ENCODE measurements around the gene AUTS2.
"Not testable (repeated sequence)": the region's sequence is repeated elsewhere in the genome, so short reads cannot be mapped to it uniquely, and the experiment has no call there.

The AUTS2 gene

DNA sequence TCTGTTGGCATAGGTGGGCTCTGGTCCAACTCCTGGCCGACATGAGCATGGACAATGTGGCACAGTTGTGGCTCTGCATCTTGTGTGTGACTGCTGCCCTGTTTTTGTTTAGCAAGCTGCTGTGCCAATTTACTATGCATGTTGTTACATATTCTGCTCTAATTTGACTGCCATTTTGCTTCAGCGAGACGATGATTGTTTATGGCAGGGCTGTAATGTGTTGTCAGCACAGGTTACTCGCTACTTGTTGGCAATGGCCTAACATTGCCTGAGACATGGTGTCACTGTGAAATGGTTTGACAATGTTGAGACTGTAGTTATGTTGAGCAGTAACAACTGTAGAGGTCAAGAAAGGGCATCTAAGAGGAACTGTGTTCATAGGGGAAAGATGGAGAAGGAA is 659.6 kb downstream of the AUTS2 start:
- no peak for DNase-seq (ENCODE audit: low read depth)

DNA sequence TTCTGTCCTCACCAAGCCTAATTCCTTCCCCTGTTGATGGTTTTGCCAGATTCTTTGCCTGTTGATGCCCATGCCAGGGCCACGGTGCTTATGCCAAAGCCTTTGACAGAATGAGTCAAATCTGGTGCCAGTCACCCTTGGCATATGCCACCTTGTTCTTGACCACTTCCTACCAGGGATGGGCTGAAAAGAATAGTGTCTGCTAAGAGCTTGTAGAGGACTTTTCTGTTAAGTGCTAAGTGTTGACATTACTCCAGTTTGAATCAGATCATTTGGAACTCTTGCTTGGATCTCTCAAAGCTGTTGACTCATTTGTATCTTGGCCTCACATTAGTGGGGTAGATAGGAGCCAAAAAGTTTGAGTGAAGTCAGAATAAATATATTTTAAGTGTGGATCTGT is 661.2 kb downstream of the AUTS2 start:
- no peak for DNase-seq (ENCODE audit: low read depth)

DNA sequence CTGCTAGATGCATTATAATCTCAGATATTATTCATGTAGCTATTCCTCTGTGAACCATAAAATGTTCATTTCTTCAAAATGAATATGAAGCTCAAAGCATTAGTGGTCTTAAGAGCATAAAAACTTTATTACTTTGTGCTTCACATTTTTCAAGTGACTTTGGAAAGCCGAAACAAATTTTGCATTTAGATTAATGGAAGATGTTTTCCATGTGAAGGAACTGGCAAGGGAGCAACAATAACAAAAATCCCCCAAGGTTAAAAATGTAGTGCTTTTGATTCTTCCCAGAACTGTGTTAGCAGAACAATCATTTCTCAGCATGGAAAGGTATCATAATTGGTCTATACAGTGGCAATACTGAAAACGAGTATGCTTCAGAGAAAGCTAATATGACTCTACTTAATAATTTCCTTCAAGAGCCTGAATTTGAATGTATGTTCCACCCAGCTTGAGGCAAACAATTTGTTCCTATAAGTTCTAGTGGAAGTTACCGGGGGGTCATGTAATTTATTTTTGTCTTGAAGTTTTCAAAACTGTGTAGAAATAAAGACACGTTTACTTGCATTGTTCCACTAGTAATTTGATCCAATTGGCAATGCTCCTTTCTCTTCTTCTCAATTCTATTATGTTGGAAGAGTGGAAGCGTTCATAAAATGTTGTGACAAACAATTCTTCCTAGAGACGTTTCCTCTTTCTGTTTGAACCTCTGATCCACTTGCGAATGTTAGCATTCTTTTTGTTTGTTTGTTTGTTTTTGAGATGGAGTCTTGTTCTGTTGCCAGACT is 665.4 kb downstream of the AUTS2 start:
- no peak for DNase-seq (ENCODE audit: low read depth)

DNA sequence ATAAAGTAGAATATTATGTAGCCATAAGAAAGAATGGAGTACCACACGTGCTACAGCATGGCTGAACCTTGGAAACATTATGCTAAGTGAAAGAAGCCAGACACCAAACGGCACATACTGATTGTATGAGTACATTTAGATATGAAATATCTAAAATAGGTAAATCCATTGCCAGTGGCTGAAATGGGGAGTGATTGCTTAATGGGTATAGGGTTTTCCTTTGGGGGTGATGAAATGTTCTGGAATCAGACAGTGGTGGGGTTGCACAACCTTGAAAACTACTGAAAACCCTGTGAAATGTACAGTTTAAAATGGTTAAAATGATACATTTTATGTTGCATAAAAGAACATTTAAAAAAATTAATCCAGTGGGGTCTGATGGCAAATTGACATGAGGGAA is 667.9 kb downstream of the AUTS2 start:
- DNase-seq (ENCODE audit: low read depth), result no peak

DNA sequence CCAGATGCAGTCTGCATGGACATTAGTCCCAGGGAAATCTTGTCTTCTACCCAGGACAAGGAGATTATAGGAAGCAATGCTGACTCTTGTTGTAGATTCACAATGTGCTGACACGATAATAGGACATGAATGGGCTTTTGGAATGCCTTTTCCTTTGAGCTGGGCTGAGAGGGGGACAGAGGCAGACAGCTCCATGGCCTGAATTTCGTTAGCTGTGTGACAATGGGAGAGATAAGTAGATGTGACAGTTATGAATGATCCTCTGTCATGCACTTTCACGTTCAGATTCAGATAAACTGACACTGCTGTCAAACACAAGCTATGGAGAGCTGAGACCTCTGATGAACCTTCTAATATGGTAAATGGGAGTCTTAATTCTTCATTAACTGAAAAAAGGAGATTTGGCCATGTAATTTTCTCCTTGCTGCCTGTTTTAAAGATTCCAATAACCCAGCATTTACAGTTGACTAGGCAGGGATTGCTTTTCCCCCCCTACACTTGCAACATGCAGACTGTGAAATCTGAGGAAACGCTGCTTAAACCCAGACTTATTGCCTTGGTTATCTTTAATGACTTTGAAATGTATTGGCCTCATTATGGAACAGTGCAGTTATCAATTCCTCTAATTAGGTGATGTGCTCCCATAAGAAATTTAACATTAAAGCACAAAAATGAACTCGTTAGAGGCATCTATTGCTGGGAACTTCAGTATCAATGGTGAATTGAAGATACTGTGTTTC is 669.3 kb downstream of the AUTS2 start:
- no peak for DNase-seq (ENCODE audit: low read depth)

DNA sequence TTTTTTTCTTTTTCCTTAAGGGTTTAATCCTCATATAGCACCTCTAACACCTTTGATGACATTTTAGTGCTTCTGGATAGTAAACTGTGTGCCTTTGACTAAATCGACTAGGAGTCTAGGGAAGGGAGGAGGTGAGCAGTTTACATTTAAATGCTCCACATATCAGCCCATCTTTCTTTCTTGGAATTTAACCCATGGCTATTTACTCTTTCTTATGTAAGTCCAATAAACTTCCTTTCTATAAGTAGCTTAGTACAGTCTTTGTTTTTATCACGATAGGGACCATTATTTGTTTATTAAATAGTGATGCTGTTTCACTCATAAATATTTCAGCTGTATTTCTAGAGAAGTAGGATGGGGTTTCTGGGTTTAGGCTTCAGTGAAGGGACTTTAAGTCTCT is 669.9 kb downstream of the AUTS2 start:
- no peak for DNase-seq (ENCODE audit: low read depth)

DNA sequence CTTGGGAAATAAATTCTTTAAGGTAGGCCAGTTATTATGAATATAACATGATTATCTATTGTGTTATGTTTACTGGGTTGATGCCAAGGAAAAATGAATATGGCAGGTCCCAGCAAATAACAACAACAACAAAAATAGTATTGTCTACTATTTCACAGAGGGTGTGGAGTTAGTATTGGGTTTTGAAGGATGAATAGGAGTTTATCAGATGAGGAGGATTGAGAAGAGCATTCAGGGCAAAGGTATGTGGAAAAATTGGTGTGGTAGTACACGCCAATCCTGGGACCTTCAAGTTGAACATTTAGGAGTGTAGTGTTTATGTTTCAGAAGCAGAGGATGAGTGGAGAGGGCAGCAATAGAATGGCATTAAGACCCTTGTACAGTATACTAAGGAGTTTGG is 671.9 kb downstream of the AUTS2 start:
- no peak for DNase-seq (ENCODE audit: low read depth)

DNA sequence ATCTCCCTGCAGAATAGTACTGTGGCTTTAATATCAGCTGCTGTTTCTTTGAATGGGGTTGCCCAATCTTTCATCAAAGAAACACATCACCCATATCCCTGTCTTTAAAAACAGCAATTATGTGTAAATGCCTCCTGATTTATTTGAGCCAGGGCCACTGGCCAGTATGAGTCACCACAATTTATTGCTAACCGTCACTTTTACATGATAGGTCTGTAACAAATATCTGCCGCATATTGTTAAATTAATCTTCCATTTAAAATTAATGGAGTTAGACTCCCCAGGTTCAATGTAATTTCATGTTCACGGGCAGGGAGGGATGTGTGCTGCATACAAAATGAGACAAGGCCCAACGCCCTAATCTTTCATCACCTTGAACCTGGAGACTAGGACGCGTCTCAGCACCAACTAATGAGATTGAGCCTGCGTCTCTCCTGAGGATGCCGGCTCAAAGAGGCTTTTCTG is 673.4 kb downstream of the AUTS2 start:
- no peak for DNase-seq (ENCODE audit: low read depth)

DNA sequence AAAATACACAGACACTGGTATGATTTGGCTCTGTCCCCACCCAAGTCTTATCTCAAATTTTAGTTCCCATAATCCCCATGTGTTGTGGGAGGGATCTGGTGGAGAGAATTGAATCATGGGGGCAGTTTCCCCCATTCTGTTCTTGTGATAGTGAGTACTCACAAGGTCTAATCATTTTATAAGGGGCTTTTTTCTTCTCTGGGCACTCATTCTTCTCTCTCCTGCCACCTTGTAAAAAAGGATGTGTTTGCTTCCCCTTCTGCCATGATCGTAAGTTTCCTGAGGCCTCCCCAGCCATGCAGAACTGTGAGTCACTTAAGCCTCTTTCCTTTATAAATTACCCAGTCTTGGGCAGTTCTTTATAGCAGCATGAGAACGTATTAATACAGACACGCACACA is 677.3 kb downstream of the AUTS2 start:
- DNase-seq (ENCODE audit: low read depth), result not testable (repeated sequence)

DNA sequence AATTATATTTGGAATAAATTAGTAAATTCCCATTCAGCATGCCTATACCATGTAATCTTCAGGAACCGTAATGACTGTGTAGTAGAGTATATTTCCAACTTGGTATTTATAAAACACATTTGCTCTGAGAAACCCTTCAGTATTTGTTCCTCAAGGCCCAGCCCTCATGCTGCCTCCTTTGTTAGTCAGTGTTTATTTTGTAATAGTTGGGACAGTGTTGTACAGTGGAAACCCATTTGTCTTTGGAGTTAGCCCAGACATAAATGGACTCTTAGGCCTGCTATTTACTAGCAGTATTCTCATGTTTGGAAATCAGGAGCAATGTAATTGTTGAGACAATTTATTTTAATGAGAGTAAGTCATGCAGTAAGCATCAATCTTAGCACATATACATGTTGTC is 686.9 kb downstream of the AUTS2 start:
- no peak for DNase-seq (ENCODE audit: low read depth)

DNA sequence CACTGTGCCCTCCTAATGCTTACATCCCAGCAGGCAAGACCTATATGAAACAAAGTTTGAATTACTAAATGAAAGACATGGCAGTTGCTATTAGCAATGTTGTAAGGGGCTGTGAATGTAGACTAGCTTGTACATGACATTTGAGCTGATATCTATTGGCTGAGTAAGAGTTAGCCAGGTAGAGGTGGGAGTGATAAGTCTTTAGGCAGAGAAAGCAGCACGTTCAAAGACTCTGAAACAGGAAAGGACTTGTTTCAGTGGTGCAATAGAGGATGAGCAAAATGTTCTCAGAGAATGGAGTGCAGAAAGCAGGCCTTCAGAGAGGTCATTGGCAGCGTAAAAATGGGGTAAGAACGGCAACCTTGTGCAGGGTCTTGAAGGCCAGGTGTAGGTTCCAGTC is 687.6 kb downstream of the AUTS2 start:
- DNase-seq (ENCODE audit: low read depth), result no peak

DNA sequence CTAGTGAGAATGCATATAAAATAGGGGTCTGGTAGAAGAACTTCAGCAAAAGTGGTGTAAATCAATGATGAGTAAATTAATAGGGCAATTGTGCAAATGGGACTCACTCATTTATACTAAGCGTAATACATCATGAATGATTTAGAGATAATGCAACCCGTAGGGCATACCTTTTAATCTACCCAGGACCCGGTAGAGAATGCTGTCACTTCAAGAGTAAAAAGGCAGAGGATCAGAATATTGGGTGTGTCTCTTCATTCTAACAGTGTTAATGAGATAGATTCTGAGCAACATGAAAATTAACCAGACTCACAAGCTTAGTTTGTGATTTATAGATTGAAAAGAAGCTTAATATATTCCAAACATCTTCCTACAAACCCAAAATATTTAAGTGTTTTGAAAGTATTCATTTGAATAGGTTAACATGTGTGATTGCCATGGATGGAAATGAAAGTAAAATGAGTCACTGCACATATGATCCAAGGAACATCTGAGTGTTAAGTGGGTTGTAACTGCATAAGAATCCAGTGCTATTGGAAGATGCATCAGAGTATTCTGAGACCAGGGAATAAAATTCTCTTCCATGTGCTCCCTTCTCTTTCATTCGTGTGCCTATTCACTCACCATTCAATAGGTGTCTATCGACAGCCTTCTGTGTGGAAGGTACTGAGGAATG is 690.6 kb downstream of the AUTS2 start:
- no peak for DNase-seq (ENCODE audit: low read depth)

DNA sequence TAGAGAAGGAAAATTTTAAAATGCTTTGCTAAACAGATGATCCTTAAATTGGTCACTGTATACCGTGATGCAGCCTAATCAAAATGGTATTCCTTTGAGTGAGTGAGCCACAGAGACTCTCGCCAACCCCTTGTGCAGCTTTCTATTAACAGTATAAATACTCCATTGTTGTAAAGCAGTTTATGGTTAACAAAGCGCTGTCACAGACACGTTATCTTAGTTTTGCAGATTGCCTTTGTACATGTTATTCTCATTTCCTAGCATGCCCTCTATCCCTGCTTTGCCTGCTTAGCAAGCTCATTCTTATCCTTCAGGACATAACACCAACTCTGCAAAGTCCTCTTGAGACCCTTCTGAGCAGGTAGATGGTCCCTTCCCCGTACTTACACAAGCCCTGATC is 694.4 kb downstream of the AUTS2 start:
- DNase-seq (ENCODE audit: low read depth), result no peak

DNA sequence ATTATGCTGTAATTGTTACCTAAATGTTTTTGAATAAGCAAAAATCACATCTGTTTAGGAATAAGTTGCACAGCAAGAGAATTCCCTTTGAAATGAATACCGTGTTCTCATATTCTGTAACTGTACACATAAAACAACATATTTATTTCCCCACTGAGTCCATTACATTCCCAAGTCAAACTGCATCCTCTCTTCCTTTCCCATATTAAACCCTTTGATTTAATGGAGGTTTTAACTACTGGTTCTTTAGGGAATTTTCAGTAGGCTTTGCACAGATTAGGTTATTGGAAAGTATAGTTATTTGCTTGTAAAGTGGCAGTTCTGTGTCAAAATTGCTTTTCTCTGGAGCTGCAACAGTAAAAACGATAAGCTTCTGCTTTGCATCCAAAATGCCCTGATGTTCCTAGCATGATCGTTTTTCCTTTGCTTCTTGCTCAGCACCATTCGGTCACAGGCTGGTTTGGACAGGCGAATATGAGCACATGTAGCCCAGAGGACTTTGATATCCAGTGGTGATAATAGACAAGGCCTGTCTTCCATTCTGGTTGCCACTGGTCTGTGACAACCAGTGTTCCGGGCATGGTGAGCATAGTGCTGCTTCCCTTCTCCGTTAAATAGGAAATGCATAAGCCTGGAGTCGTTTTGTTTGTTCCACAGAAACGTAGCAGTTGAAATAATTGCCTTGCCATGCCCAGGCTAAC is 696.1 kb downstream of the AUTS2 start:
- no peak for DNase-seq (ENCODE audit: low read depth)

DNA sequence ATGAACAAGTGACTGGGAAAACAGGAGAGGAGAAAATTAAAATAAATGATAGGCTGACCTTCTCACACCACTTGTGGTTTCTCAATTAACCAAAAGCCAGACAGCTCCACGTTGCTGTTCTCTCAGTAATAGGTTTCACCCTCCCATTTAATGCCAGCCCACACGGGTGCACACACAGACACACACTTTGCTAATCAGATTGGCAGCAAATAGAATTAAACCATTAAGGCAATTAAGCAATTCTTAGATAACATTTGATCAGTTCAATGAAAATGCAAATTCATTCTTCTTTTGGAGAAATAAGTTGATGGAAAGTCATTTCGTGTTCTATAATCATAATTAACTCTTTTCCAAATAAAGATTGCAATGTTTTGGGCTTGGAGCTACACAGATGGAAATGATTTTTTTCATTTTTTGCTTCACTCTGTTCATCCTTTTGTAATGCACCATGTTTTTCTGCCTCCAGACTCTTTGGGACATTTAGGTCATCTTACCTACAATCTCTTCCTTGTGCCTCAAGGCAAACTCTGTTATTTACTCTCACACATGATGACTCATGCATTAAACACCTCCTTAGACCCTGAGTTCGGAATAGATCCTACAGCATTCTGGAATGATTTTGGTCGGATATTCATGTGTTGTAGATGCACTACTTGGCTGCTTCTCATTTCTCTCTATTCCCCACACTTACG is 700.7 kb downstream of the AUTS2 start:
- no peak for DNase-seq (ENCODE audit: low read depth)

DNA sequence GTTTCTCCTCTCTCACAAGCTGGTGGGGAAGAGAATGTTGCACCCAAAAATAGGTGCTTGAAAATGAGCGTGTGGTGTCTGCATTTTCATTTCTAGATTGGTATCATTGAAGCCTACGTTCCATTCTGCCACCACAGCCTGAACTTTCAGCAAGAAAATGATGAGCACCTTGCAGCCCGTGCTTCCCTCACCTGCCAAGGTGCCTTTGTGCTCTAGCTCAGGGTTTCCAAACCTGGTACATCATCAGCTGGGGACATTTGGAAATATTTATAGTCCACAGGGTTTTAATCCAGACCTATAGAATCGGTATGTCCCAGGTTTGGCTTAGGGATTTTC is 701.2 kb downstream of the AUTS2 start:
- no peak for DNase-seq (ENCODE audit: low read depth)

DNA sequence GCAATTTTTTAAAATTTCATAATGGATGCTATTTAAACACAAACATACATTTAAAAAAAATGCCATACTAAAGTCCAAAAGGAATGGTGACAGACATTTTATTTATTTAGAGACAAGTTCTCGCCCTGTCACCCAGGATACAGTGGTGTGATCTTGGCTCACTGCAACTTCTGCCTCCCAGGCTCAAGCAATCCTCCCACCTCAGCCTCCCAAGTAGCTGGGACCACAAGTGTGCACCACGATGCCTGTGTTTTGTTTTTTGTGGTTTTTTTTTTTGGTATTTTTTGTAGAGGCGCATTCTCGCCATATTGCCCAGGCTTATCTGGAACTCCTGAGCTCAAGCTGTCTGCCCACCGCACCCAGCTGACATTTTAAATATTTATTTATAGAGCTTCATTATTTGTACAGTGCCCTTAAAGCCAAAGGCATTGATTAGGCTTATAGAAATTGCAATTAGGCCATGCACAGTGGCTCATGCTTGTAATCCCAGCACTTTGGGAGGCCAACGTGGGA is 703.5 kb downstream of the AUTS2 start:
- DNase-seq (ENCODE audit: low read depth), result no peak

DNA sequence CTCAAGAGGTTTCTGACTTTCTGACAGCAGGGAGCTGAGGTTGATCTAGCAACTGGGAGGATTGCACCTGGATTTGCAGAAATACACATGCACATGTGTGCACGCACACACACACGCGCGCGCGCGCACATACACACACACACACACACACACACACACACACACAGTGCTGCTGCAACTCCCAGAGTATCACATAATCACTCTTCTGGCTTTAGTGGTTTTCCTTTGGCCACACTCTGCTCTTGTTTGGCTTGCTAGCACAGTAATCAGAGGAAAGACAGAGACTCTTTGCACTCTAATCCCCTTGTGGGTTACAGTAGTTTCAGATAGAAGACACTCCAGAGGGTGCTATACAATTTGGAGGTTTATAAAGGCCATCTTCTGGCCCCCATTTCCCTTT is 705.0 kb downstream of the AUTS2 start:
- DNase-seq (ENCODE audit: low read depth), result no peak

DNA sequence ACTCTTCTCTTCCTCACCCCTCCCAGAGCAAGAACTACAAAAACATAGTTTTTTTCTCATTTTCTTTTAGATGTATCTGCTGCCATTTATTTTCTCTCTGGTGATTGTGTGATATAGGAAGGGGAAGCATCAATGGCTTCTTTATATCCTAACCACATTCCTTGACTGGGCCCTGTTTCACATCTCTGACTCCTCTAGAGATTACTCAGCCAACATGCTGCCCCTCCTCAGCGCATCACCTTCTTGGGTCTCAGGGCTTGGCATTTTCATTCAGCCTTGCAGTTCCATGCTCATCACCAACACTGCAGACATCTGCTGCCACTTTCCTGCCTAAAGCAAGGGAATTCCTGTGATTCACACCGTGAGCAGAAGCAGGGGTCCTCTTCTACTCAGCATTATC is 705.5 kb downstream of the AUTS2 start:
- no peak for DNase-seq (ENCODE audit: low read depth)

DNA sequence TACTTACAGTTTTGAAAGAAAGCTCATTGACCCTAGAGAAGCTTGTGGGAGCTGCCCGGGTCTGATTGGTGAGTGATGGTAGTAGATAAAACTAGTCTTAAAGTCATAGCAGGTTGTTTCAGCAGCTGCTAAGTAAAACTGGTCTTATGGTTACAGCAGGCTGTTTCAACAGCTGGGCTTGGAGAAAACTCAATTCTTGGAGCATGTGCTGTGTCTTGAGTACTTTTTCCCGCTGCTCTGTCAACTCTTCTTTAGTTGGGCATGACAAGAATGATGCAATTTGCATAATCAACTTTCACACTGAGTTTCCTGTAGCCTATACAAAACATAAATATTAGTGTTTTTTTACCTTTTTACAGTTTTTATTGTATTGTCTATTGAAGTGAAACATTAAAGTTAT is 707.9 kb downstream of the AUTS2 start:
- no peak for DNase-seq (ENCODE audit: low read depth)

DNA sequence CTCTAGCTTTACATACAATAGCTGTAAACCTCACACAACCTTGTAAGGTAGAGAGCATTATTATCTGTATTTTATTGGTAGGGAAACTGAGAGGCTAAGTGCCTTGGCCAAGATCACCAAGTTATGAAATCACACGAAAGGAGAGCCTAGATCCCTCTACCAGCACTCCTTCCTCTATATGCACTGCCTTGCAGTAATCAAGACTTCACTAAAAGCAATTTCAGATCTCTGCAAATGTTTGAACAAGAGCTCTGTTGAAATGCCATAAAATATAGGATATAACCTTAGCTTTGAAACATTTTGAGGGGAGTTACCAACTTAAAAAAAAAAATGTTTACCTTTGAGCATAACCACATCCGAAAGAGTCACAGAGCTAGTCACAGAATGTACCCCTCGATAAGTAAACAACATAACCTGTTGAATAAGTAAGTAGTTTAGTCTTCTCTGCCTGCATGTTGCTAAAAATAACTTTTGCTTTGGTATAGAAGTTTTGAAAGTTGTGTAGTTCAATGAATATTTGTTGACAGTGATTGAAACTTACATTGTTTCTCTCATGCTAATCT is 709.4 kb downstream of the AUTS2 start:
- no peak for DNase-seq (ENCODE audit: low read depth)

Measured in stimulated activated CD8-positive, alpha-beta memory T cell treated with anti-CD3 and anti-CD28 coated beads, Interleukin-15, amount 100 ng/mL, for 24 hours (primary cell).